Activated effector memory CD4-positive, alpha-beta T cell treated with anti-CD3 and anti-CD28 coated beads, Interleukin-2, amount 50 U/mL, for 16 hours (primary cell): Measurements from ENCODE around the gene BID.
"Not testable (repeated sequence)": the region's sequence is repeated elsewhere in the genome, so short reads cannot be mapped to it uniquely, and the experiment has no call there.

Experiments
- DNase-seq: peaks from one replicate; pipeline ENCODE4 v3.0.0-alpha.2; 2020

BID gene

GRCh38 chr22:17698276-17698675 lies 76.0 kb downstream of the BID start:
- not testable (repeated sequence) for DNase-seq

- DNase-seq = not testable (repeated sequence)
These were observed 77.1 kb downstream of the BID start for GRCh38 chr22:17697196-17697595.

- no peak for DNase-seq
These were observed 78.3 kb downstream of the BID start for GRCh38 chr22:17695986-17696385.

- DNase-seq = no peak
These were observed 79.5 kb downstream of the BID start for GRCh38 chr22:17694752-17695151.

GRCh38 chr22:17694193-17694592 lies 80.1 kb downstream of the BID start:
- no peak for DNase-seq

GRCh38 chr22:17692841-17693240 lies 81.4 kb downstream of the BID start:
- DNase-seq = no peak

GRCh38 chr22:17684245-17684644 lies 90.0 kb downstream of the BID start:
- no peak for DNase-seq
